Erythroblast (primary cell): ENCODE results near the gene ALPG.

Experiments used
- GATA1 ChIP-seq: IDR thresholded peaks from 2 replicates; pipeline ENCODE4 v1.6.1; 2011; ENCODE audit warnings: low read depth, mild to moderate bottlenecking, control low read depth, low read length, moderate library complexity
- POLR2A ChIP-seq: IDR thresholded peaks from 2 replicates; pipeline ENCODE4 v1.6.1; 2011; ENCODE audit warnings: mild to moderate bottlenecking, low read length

- TF ChIP-seq POLR2A (no peak), GATA1 (no peak)
Measured at GRCh38 chr2:232438951-232439757, 32.5 kb downstream of the ALPG start.
